GM06990 (cell line): Measurements from ENCODE around the gene PAPSS1.
A peak's percentile ranks its signal among the peaks of the same experiment; 100 is the strongest.

Source experiments
- DNase-seq: peaks from one replicate; pipeline ENCODE4 v3.0.0-alpha.2; 2011; ENCODE audit not compliant: insufficient read length; ENCODE audit errors: extremely low read depth
- H3K27me3 ChIP-seq: replicated peaks from 2 replicates; pipeline ENCODE4 v1.6.0; 2011; ENCODE audit warnings: low read length; ENCODE audit not compliant: control insufficient read depth, insufficient read depth
- H3K36me3 ChIP-seq: 2 replicates; pipeline ENCODE4 v1.5.1; 2011; ENCODE audit warnings: low read length; ENCODE audit not compliant: control insufficient read depth, insufficient read depth
- H3K4me3 ChIP-seq: replicated peaks from 2 replicates; pipeline ENCODE4 v1.5.1; 2011; ENCODE audit warnings: low read depth, mild to moderate bottlenecking, control low read depth, low read length
- CTCF ChIP-seq: IDR thresholded peaks from 2 replicates; pipeline ENCODE4 v1.5.1; 2011; ENCODE audit warnings: low read length, control low read depth, mild to moderate bottlenecking, inconsistent platforms; ENCODE audit not compliant: insufficient read depth, poor library complexity, severe bottlenecking

PAPSS1 gene

DNA sequence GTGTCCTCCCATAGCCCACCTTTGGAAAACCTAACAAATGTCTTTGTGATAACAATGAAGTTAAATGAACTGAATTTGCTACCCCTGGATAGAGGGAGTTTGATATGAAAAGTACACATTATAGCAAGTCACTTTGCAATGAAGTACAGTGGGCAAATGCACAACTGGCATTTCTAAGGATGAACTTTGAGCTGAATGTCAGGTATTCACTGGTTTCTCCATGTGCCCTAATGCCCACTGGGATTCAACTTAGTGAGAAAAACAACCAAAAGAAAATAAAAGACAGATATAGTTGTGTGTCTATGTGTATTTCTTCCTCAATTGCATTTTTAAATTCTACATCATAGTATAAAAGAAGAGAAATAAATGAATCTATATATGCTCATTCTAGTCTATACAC, 51.0 kb downstream of the PAPSS1 start:
- no peak for DNase-seq
- no peaks in the 10 kb centered on the region for H3K27me3 ChIP-seq
- H3K4me3 ChIP-seq = no peak overlapping the region
- TF ChIP-seq CTCF = no peak
- no peaks in the 10 kb centered on the region for H3K36me3 ChIP-seq

DNA sequence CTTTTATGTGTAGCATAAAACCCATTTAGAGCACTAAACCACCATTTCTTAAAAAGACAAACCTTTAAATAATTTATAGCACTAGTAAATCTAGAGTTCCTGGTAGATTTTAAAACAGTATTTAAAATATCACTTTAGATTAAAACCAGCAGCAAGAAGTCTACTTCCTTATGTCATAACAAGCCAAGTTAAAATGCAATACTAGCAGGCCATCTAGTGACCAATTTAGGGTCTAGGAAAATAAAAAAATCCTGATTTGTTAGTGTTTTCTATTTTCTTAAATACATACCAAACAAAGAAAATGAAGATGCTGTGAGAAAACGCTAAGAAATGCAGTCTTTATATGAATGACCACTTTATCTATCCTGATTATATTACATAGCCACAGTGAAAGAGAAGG, 53.9 kb downstream of the PAPSS1 start:
- DNase-seq = no peak
- TF ChIP-seq CTCF = peak; percentile 17
- Histone ChIP-seq H3K27me3 (no peaks in the 10 kb centered on the region), H3K36me3 (no peaks in the 10 kb centered on the region), H3K4me3 (no peak overlapping the region)

GRCh38 chr4:107665001-107665400, 55.0 kb downstream of the PAPSS1 start:
- no peaks in the 10 kb centered on the region for H3K27me3 ChIP-seq
- H3K4me3 ChIP-seq = no peak overlapping the region
- no peak for DNase-seq
- TF ChIP-seq CTCF = no peak
- H3K36me3 ChIP-seq = no peaks in the 10 kb centered on the region

GRCh38 chr4:107658400-107659336, 61.4 kb downstream of the PAPSS1 start:
- no peak overlapping the region for H3K4me3 ChIP-seq
- no peaks in the 10 kb centered on the region for H3K27me3 ChIP-seq
- no peak for DNase-seq
- no peak for TF ChIP-seq CTCF
- no peaks in the 10 kb centered on the region for H3K36me3 ChIP-seq

GRCh38 chr4:107655289-107655688, 64.7 kb downstream of the PAPSS1 start:
- DNase-seq = no peak
- H3K27me3 ChIP-seq = no peaks in the 10 kb centered on the region
- no peaks in the 10 kb centered on the region for H3K36me3 ChIP-seq
- H3K4me3 ChIP-seq = no peak overlapping the region
- no peak for TF ChIP-seq CTCF
